A549 (cell line): ENCODE measurements around the gene MAML2. TPM values are rescaled to one million over a fixed set of nuclear protein-coding genes. Genes with fewer than 3 reads are reported as not detected.
A peak's percentile ranks its signal among the peaks of the same experiment; 100 is the strongest.

Source experiments
- ATAC-seq, 2 experiments: fragments of 200-7000 bp in 1 of 2; fragments of >200 bp in 1 of 2; cut with Nextera tagmentation in 1 of 2; cut with Tn5 transposase in 1 of 2; 3 replicates each; pipeline versions ENCODE4 v1.8.0 to v1.9.1; 2018 to 2020; ENCODE audit warnings: mild to moderate bottlenecking in 1 of 2, moderate library complexity in 1 of 2
- CTCF ChIA-PET: fragments of 300-600 bp; sonication (Branson Sonifier 250); formaldehyde crosslinking; extraction: SDS; loops from one replicate; lab custom pipeline; 2021; ENCODE audit warnings: antibody characterized with exemption, inconsistent platforms; lab: Yijun Ruan, JAX
- POLR2A ChIA-PET: fragments of 350-600 bp; formaldehyde crosslinking; extraction: SDS; loops from one replicate; lab custom pipeline; 2021; ENCODE audit warnings: antibody characterized with exemption, inconsistent platforms; lab: Yijun Ruan, JAX
- DNase-seq, 2 experiments: peaks; one replicate each; pipeline versions ENCODE4 v3.0.0 to v3.0.0-alpha.2; 2011 to 2016; ENCODE audit warnings: low read depth in 1 of 2, low spot score in 1 of 2
- FAIRE-seq: peaks from 2 replicates; lab custom pipeline; 2011; peaks lifted over from hg19 to GRCh38; lab: Jason Lieb, UNC
- H3K27ac ChIP-seq, 2 experiments: fragments of >200 bp; sonication (Bioruptor Twin); formaldehyde crosslinking; 3 replicates each; pipeline ENCODE4 v1.5.1; 2016 to 2017
- H3K4me1 ChIP-seq: fragments of >200 bp; sonication (Bioruptor Twin); formaldehyde crosslinking; 3 replicates; pipeline ENCODE4 v1.6.1; 2016
- H3K4me2 ChIP-seq: fragments of >200 bp; sonication (Bioruptor Twin); formaldehyde crosslinking; 3 replicates; pipeline ENCODE4 v1.6.1; 2016
- H3K4me3 ChIP-seq: fragments of >200 bp; sonication (Bioruptor Twin); formaldehyde crosslinking; 3 replicates; pipeline ENCODE4 v1.5.1; 2016
- H3K9me3 ChIP-seq: fragments of >200 bp; sonication (Bioruptor Twin); formaldehyde crosslinking; 3 replicates; pipeline ENCODE4 v1.6.1; 2016
- CBX2 ChIP-seq: fragments of 200-600 bp; sonication (generic); IDR thresholded peaks from 2 replicates; pipeline ENCODE4 v1.6.1; 2016; ENCODE audit warnings: low read depth, mild to moderate bottlenecking, borderline replicate concordance
- CBX8 ChIP-seq: fragments of 200-600 bp; sonication (generic); IDR thresholded peaks from 2 replicates; pipeline ENCODE4 v1.6.1; 2016
- CHD2 ChIP-seq: fragments of 150-350 bp; IDR thresholded peaks from 2 replicates; pipeline ENCODE4 v1.6.1; 2014; ENCODE audit warnings: low read length; ENCODE audit not compliant: partially characterized antibody
- CHD4 ChIP-seq: fragments of 200-600 bp; sonication (generic); IDR thresholded peaks from 2 replicates; pipeline ENCODE4 v1.6.1; 2016; ENCODE audit warnings: antibody characterized with exemption, mild to moderate bottlenecking, borderline replicate concordance
- EHF ChIP-seq: fragments of 250-450 bp; sonication (Bioruptor Pico); IDR thresholded peaks from 2 replicates; pipeline ENCODE4 v1.5.0; 2020; ENCODE audit warnings: mild to moderate bottlenecking
- FOXS1 ChIP-seq: fragments of 250-450 bp; sonication (Bioruptor Pico); IDR thresholded peaks from 2 replicates; pipeline ENCODE4 v1.5.0; 2020; ENCODE audit warnings: mild to moderate bottlenecking, moderate library complexity
- GATA3 ChIP-seq: IDR thresholded peaks from 2 replicates; pipeline ENCODE4 v1.6.1; 2012; ENCODE audit warnings: borderline replicate concordance
- HEYL ChIP-seq: fragments of 250-450 bp; sonication (Bioruptor Pico); IDR thresholded peaks from 2 replicates; pipeline ENCODE4 v1.8.0; 2021; ENCODE audit warnings: mild to moderate bottlenecking, moderate library complexity
- HOXB13 ChIP-seq: fragments of 250-450 bp; sonication (Bioruptor Pico); IDR thresholded peaks from 2 replicates; pipeline ENCODE4 v1.5.0; 2020; ENCODE audit warnings: low read depth, mild to moderate bottlenecking, moderate library complexity
- MAFK ChIP-seq: fragments of 450-650 bp; IDR thresholded peaks from 2 replicates; pipeline ENCODE4 v1.6.1; 2014; ENCODE audit not compliant: partially characterized antibody
- MYC ChIP-seq: IDR thresholded peaks from 2 replicates; pipeline ENCODE4 v1.6.1; 2012; ENCODE audit warnings: mild to moderate bottlenecking, inconsistent platforms, low read length, improper control_type of control experiment, borderline replicate concordance
- NR3C1 ChIP-seq: fragments of >200 bp; sonication (Bioruptor Twin); formaldehyde crosslinking; IDR thresholded peaks from 3 replicates; pipeline ENCODE4 v1.6.1; 2017
- PHF8 ChIP-seq: fragments of 200-600 bp; sonication (generic); IDR thresholded peaks from 2 replicates; pipeline ENCODE4 v1.6.1; 2016; ENCODE audit warnings: low read depth, mild to moderate bottlenecking, antibody characterized with exemption, moderate library complexity, borderline replicate concordance
- POLR2A ChIP-seq: IDR thresholded peaks from 2 replicates; pipeline ENCODE4 v1.6.1; 2012; ENCODE audit warnings: mild to moderate bottlenecking, low read length
- POLR2AphosphoS2 ChIP-seq: conservative IDR thresholded peaks from 2 replicates; pipeline ENCODE4 v1.6.1; 2012; ENCODE audit warnings: low read length, improper control_type of control experiment, inconsistent platforms
- RAD21 ChIP-seq, 2 experiments: fragments of >200 bp in 1 of 2; sonication (Bioruptor Twin) in 1 of 2; formaldehyde crosslinking in 1 of 2; IDR thresholded peaks in 1 of 2; conservative IDR thresholded peaks in 1 of 2; 2 replicates in 1 of 2; 3 replicates in 1 of 2; pipeline ENCODE4 v1.6.1; 2012 to 2018; ENCODE audit warnings: inconsistent platforms in 1 of 2
- TFCP2L1 ChIP-seq: fragments of 250-450 bp; sonication (Bioruptor Pico); IDR thresholded peaks from 2 replicates; pipeline ENCODE4 v1.5.0; 2021; ENCODE audit warnings: mild to moderate bottlenecking
- ZNF302 ChIP-seq: fragments of 250-450 bp; sonication (Bioruptor Pico); IDR thresholded peaks from 2 replicates; pipeline ENCODE4 v1.9.0; 2021; ENCODE audit warnings: inconsistent platforms, mild to moderate bottlenecking, moderate library complexity
- WGBS: methylation state at CpG from one replicate; pipeline ENCODE4 v1.1.6; 2017; ENCODE audit errors: missing lambda C conversion rate; 5-methylcytosine and 5-hydroxymethylcytosine counted together
- polyA plus RNA-seq, 4 experiments: library from polyadenylated mRNA; depleted of rRNA in 3 of 4; stranded (reverse); fragments of >200 nt; fragmentation: RNase III in 1 of 4; extraction: RNeasy Plus Mini Kit Qiagen cat#74134 plus additional on column Dnase treatment in 1 of 4; gene quantifications; 2 replicates in 3 of 4; 3 replicates in 1 of 4; pipeline ENCODE4 v1.2.3, GENCODE V29; 2011 to 2017
- TF ChIP-seq, protein P1 (sequence below): fragments of 250-450 bp; sonication (Bioruptor Pico); IDR thresholded peaks from 2 replicates; pipeline ENCODE4 v1.5.0; 2021; ENCODE audit warnings: mild to moderate bottlenecking, moderate library complexity, borderline replicate concordance
- TF ChIP-seq, protein P2 (sequence below): fragments of 250-450 bp; sonication (Bioruptor Pico); IDR thresholded peaks from 2 replicates; pipeline ENCODE4 v1.5.0; 2020; ENCODE audit warnings: low read depth, mild to moderate bottlenecking, moderate library complexity
- TF ChIP-seq, protein P3 (sequence below): fragments of 150-350 bp; IDR thresholded peaks from 2 replicates; pipeline ENCODE4 v1.6.1; 2014; ENCODE audit warnings: low read depth, mild to moderate bottlenecking, low read length
- TF ChIP-seq, protein P4 (sequence below): IDR thresholded peaks from 2 replicates; pipeline ENCODE4 v1.6.1; 2012
- TF ChIP-seq, protein P5 (sequence below): fragments of >200 bp; sonication (Bioruptor Twin); formaldehyde crosslinking; IDR thresholded peaks from 2 replicates; pipeline ENCODE4 v1.6.1; 2016
- TF ChIP-seq, protein P6 (sequence below): fragments of >200 bp; sonication (Bioruptor Twin); formaldehyde crosslinking; IDR thresholded peaks from 3 replicates; pipeline ENCODE4 v1.6.1; 2016

The MAML2 gene
- polyA plus RNA-seq, 2 of the 4 experiments (the other 2 are of a cell fraction), result 1.5 to 2.5 TPM

DNA sequence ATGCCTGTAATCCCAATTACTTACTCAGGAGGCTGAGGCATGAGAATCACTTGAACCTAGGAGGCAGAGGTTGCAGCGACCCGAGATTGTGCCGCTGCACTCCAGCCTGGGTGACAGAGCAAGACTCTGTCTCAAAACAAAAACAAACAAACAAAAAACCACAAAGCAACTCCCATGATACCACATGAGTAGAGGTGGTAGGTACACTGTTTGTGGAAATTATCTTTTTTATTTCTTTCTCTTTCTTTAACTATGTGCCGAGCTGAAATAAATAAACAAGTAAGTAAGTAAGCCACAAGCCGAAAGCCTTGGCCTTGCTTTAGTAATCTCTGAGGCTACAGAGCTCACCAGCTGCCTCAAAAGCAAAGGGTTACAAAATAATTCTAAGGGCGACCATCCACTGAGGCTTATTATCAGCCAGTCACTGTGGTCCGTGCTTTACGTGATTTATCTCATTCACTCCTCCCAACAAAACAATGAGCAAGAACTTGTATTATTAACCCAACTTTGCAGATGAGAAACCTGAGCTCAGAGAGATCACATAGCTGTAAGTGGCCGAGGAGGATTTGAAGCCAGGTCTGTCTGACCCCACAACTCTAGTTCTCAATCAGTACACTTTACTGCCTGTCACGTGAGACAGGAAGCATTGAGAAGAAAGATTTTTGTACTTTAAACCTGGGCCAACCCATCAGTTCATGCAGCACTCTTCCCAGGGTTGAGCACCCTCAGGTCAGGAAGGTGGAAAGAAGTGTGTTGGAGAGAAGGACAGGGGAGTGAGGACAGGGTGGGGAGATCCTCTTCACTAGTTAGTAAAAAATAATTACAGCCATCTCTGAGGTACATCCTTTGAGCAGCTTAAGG, 349.3 kb downstream of the MAML2 start:
- peak overlapping the region in 1 of 2 experiments; percentile 9; a peak in 1 of 6 replicates for H3K27ac ChIP-seq
- ATAC-seq (no peak), DNase-seq (no peak), FAIRE-seq (no peak)
- ChIA-PET POLR2A (no interaction called here), CTCF (no interaction called here)
- no peak overlapping the region for H3K4me2 ChIP-seq
- H3K4me3 ChIP-seq, result no peak overlapping the region
- 84% methylated on average over 10 of the region's 10 CpGs for WGBS
- TF ChIP-seq FOXS1 (no peak), NR3C1 (no peak), ZNF302 (CRISPR knock-in tag) (no peak), EHF (no peak), CBX8 (no peak), MYC (no peak), POLR2A (no peak), MAFK (no peak), HEYL (CRISPR knock-in tag) (no peak), CHD2 (no peak), POLR2AphosphoS2 (no peak), GATA3 (no peak), PHF8 (no peak), TFCP2L1 (CRISPR knock-in tag) (no peak)
- TF ChIP-seq, protein P1, sequence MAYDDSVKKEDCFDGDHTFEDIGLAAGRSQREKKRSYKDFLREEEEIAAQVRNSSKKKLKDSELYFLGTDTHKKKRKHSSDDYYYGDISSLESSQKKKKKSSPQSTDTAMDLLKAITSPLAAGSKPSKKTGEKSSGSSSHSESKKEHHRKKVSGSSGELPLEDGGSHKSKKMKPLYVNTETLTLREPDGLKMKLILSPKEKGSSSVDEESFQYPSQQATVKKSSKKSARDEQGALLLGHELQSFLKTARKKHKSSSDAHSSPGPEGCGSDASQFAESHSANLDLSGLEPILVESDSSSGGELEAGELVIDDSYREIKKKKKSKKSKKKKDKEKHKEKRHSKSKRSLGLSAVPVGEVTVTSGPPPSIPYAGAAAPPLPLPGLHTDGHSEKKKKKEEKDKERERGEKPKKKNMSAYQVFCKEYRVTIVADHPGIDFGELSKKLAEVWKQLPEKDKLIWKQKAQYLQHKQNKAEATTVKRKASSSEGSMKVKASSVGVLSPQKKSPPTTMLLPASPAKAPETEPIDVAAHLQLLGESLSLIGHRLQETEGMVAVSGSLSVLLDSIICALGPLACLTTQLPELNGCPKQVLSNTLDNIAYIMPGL (CRISPR knock-in tag), result no peak
- TF ChIP-seq, protein P2, sequence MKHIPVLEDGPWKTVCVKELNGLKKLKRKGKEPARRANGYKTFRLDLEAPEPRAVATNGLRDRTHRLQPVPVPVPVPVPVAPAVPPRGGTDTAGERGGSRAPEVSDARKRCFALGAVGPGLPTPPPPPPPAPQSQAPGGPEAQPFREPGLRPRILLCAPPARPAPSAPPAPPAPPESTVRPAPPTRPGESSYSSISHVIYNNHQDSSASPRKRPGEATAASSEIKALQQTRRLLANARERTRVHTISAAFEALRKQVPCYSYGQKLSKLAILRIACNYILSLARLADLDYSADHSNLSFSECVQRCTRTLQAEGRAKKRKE (CRISPR knock-in tag), result no peak
- TF ChIP-seq, protein P3, sequence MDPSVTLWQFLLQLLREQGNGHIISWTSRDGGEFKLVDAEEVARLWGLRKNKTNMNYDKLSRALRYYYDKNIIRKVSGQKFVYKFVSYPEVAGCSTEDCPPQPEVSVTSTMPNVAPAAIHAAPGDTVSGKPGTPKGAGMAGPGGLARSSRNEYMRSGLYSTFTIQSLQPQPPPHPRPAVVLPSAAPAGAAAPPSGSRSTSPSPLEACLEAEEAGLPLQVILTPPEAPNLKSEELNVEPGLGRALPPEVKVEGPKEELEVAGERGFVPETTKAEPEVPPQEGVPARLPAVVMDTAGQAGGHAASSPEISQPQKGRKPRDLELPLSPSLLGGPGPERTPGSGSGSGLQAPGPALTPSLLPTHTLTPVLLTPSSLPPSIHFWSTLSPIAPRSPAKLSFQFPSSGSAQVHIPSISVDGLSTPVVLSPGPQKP, result no peak
- TF ChIP-seq, protein P4, sequence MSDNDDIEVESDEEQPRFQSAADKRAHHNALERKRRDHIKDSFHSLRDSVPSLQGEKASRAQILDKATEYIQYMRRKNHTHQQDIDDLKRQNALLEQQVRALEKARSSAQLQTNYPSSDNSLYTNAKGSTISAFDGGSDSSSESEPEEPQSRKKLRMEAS, result no peak
- TF ChIP-seq, protein P5, sequence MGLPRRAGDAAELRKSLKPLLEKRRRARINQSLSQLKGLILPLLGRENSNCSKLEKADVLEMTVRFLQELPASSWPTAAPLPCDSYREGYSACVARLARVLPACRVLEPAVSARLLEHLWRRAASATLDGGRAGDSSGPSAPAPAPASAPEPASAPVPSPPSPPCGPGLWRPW, result no peak
- no peaks in the 10 kb centered on the region for H3K9me3 ChIP-seq
- H3K4me1 ChIP-seq, result peaks cover 19% of the 10 kb centered on the region

DNA sequence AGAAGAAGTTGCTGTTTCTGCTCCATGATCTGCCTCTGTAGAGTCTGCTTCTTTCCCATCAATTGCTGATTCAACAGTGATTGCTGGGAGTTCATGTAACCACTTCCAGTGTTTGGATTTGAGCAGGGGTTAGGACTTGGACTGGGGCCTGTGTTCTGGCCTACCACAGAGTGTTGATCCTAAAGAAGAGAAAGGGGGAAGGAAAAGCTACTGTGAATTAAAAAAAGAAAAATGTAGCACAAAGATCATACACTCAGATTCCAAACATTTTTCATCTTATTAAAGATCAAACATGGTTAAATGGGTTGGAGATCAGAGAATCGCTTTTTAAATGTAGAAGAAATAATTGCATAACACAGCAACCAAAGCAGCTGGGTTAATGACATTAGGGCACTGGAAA, 351.4 kb downstream of the MAML2 start:
- H3K27ac ChIP-seq, result peak overlapping the region; percentile 14 to 81; a peak in 4 of 6 replicates
- no peak; a peak in 1 of 6 replicates for ATAC-seq
- no peaks in the 10 kb centered on the region for H3K9me3 ChIP-seq
- TF ChIP-seq RAD21 (conservative IDR thresholded peaks at IDR 0.05 in 1 of 2, IDR thresholded peaks at IDR 0.05 in 1 of 2) (no peak), CHD4 (no peak), PHF8 (no peak), CBX2 (no peak), HOXB13 (CRISPR knock-in tag) (no peak), POLR2AphosphoS2 (no peak), EHF (no peak)
- TF ChIP-seq, protein P4, result no peak
- TF ChIP-seq, protein P6, sequence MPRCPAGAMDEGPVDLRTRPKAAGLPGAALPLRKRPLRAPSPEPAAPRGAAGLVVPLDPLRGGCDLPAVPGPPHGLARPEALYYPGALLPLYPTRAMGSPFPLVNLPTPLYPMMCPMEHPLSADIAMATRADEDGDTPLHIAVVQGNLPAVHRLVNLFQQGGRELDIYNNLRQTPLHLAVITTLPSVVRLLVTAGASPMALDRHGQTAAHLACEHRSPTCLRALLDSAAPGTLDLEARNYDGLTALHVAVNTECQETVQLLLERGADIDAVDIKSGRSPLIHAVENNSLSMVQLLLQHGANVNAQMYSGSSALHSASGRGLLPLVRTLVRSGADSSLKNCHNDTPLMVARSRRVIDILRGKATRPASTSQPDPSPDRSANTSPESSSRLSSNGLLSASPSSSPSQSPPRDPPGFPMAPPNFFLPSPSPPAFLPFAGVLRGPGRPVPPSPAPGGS, result no peak
- CTCF ChIA-PET, result no interaction called here
- H3K4me3 ChIP-seq, result no peak overlapping the region
- 100% methylated on average over 1 of the region's 1 CpG for WGBS
- DNase-seq, result no peak
- no peak for FAIRE-seq
- POLR2A ChIA-PET, result no interaction called here
- H3K4me1 ChIP-seq, result peaks cover 19% of the 10 kb centered on the region
- H3K4me2 ChIP-seq, result peak overlapping the region; percentile 40; the same call in 1 of the 3 replicates
